Measurements from ENCODE around the gene IKBKE. TPM values are rescaled to one million over a fixed set of nuclear protein-coding genes. Genes with fewer than 3 reads are reported as not detected.

Gene IKBKE
- polyA plus RNA-seq (ENCODE audit: insufficient read length in 4 of 4), result 1 to 10 TPM; 4.8 to 5.9 (median 4.9) TPM

DNA sequence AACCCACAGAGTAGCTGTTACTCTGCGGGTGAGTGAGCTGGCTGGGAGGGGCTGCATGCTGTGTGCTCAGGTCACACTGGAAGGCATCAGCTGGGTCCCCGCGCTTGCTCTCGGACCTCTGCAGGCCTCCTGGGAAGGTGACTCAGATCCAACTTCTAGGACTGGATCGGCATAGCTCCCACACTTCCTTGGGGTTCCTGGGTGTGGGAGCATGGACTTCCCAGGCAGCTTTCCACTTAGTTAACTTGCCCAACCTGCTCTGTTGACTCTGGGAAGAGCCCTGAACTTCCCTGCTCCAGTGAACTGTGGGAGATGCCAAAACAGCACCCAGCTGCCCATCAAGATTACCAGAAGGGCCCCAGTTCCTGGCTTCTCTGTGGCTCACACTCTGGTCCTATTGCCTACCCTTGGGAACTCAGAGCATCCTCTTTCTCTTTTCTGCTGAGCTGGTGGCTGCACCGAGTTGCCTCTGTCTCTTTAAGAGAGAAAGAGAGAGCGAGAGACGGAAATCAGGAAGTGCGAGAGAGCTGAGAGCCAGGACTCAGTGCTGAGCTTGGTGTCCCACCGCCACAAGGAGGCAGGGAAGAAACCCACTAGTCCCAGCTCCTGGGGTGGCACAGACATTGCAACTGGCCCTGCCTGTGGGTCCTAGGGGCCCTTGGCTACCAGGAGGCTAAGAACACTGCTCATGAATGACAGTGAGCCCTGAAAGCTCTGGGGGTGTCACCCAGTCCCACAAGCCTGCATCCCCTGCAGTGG, at the start of gene IKBKE:
IKBKE (plus strand) TSS at position 544 of the 759 bp plus-strand sequence. CDS start 2,752 bp downstream, outside the sequence.
- DNase-seq (ENCODE audit: low read depth in 4 of 4, low spot score in 2 of 4), result no peak

GRCh38 chr1:206421616-206422340, 48.5 kb upstream of the IKBKE start:
- DNase-seq (ENCODE audit: low read depth in 4 of 4, low spot score in 2 of 4), result no peak

- no peak for DNase-seq (ENCODE audit: low read depth in 4 of 4, low spot score in 2 of 4)
These were observed 47.8 kb upstream of the IKBKE start for GRCh38 chr1:206422525-206422924.

- no peak for DNase-seq (ENCODE audit: low read depth in 4 of 4, low spot score in 2 of 4)
These were observed 43.0 kb upstream of the IKBKE start for GRCh38 chr1:206427291-206427690.

DNA sequence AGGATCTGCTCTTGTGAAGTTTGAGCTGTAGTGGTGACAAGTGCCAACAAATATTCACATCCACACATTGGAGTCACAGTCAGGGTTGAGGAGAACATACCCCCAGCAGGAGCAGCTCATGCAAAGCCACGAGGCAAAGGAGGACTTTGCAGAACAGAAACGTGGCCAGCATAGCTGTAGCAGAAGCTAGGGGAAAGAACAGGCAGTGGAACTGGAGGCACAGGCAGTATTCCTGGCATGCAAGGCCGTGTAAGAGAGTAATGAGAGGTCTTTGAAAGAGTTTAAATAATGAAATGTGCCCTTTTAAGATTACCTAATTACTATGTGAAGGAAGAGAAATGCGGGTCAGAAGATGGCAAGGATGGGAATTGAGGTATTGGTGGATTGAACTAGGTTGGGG, 40.9 kb upstream of the IKBKE start:
- DNase-seq (ENCODE audit: low read depth in 4 of 4, low spot score in 2 of 4), result no peak

GRCh38 chr1:206430031-206430983, 40.0 kb upstream of the IKBKE start:
- no peak for DNase-seq (ENCODE audit: low read depth in 4 of 4, low spot score in 2 of 4)

GRCh38 chr1:206435445-206435844, 34.8 kb upstream of the IKBKE start:
- no peak for DNase-seq (ENCODE audit: low read depth in 4 of 4, low spot score in 2 of 4)

- no peak for DNase-seq (ENCODE audit: low read depth in 4 of 4, low spot score in 2 of 4)
These were observed 31.7 kb upstream of the IKBKE start for GRCh38 chr1:206438554-206438953.

DNA sequence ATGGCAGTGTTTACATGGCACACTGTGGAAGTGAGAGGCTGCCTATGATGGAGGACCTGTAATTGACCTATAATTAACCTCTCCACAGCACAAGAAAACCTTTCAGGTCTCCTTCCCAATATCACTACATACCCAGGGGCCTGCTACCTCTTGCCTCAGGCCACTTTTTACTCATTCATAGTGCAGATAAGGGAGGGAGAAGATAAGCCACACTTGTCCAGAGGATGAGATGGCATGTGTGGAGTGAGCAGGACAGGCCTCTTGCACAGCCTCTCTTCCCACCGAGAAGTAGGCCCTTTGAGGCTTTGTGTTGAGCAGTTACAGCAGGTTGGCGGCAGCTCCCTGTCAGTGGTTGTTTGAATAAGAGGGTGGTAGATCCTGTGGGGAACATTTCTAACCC, 31.1 kb upstream of the IKBKE start:
- no peak for DNase-seq (ENCODE audit: low read depth in 4 of 4, low spot score in 2 of 4)

DNA sequence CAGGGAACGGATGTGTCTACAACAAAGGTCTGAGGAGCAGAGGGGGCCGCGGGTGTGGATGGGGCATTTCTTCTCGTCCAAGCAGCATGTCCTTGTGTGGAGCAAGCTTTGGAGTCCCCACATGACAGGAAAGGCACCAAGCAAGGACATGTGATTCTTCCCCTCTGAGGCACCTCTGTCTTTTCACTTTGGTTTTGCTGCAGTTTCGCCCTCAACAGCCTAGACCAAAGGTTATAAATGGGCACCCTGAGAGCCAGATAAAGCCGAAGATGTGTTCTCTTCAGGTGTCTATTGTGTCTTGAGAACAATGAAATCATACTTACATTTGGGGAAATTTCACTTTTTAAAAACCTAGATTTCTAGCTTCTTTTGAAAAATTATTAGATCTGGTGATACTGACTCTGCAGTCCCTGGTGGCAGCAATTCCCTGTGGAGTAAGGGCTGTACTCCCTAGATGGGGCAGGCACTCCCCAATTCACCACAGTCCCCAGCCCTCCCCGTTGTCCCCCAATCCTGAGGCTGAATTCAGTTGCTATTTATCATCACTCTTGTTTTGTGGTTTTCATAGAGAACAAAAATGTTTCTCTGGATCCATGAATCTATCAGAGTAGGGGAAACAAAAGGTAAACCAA, 28.8 kb upstream of the IKBKE start:
- no peak for DNase-seq (ENCODE audit: low read depth in 4 of 4, low spot score in 2 of 4)

- no peak for DNase-seq (ENCODE audit: low read depth in 4 of 4, low spot score in 2 of 4)
These were observed 28.2 kb upstream of the IKBKE start for GRCh38 chr1:206442101-206442500.

DNA sequence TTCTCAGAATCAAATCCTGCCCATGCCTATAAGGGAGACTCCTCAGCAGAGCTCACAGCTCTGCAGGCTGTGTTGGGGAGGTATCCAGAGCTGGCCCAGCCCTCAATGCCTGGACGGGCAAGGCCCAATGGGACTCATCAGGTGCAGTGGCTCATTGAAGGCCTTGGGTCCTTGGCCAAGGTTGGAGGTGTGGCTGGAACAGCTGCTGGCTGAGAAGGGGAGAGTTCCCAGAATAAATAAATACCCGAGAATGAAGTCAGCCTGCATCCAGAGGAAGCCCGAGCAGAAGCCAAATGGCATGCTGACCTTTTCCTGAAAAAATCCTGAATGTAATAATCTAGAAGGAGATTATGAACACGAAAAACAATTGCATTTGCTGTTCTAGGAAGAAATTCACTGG, 25.2 kb upstream of the IKBKE start:
- no peak for DNase-seq (ENCODE audit: low read depth in 4 of 4, low spot score in 2 of 4)

DNA sequence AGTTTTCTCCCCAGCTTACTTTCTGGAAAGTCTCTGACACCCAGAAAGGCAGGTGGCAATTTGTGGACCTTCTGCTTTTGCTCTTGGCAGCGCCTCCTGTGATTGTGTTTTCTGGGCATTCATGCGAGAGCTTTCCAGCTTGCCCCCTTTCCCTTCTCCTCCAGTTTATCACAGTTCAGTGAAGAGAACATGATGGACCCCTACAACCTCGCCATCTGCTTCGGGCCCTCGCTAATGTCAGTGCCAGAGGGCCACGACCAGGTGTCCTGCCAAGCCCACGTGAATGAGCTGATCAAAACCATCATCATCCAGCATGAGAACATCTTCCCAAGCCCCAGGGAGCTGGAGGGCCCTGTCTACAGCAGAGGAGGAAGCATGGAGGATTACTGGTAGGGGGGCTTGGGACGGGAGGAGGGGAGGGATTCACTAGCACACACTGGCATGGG, 24.3 kb upstream of the IKBKE start:
- no peak for DNase-seq (ENCODE audit: low read depth in 4 of 4, low spot score in 2 of 4)

- no peak for DNase-seq (ENCODE audit: low read depth in 4 of 4, low spot score in 2 of 4)
These were observed 23.4 kb upstream of the IKBKE start for GRCh38 chr1:206446688-206447421.

DNA sequence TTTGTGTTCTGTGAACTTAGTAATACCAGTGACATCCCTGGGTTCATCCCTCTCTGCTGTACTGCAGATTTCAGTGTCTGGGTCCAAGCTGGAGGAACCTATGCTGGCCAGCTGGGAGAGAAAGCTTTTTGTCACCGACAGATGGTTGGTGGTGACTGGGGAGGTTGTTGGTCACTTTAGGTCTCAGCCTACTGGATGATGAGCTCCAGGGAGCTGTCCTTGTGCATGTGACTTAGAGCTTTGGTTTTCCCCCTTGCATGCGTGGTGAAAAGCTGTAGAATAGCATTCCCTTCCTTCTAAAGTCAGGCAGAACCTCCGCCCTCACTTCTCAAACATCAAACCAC, 22.9 kb upstream of the IKBKE start:
- DNase-seq (ENCODE audit: low read depth in 4 of 4, low spot score in 2 of 4), result no peak

DNA sequence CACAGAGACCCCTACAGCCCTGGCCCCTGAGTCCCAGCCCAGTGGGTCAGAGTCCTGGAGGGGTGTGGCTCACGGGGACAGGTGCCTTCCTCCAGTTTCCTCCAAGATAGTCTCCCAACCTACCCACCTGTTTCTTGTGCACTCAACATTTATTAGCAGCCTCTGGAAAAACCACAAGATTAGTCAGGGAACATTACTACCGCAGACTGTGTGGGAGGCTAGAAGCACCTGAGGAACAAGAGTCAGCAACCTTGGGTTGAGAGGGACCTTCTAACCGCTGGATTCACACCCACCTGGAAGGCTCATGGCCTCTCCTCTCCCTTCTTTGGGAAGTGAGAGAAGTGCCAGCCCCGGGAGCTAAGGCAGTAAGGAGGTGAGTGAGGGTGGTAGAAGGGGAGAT, 22.5 kb upstream of the IKBKE start:
- DNase-seq (ENCODE audit: low read depth in 4 of 4, low spot score in 2 of 4), result no peak

- DNase-seq (ENCODE audit: low read depth in 4 of 4, low spot score in 2 of 4), result no peak
These were observed 21.8 kb upstream of the IKBKE start for GRCh38 chr1:206448471-206448870.

DNA sequence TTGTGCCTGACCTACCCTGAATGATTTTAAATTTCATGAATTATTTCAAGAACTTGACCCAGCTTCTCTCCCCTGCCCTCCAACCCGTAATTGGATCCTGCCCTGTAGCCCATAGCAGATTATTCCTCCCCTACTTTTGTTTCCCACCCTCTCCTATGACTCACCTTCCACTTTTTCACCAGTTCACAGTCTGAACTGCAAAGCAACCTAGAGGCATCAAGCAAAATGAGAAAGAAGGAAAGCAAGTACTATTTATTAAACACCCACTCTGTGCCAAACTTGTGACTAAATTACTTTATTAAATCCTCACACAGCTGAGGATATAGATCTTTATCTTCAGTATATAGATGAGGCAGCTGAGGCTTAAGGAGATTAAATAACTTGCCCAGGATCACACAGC, 20.7 kb upstream of the IKBKE start:
- DNase-seq (ENCODE audit: low read depth in 4 of 4, low spot score in 2 of 4), result no peak

DNA sequence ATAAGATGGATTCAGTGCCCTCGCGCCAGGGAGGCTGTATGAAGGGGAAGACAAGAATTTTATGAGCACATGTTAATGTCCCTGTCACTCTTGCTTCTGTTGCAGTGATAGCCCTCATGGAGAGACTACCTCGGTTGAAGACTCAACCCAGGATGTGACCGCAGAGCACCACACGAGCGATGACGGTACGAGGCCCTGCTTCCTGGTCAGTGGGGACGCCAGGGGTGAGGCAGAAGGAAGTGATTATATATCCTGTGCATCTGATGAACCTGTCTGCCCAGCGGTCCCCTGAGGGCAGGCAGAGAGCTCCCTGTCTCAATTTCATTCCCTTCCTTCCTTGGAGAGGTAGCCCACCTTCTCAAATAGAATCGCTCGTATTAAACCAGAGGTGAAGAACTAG, 20.0 kb upstream of the IKBKE start:
- no peak for DNase-seq (ENCODE audit: low read depth in 4 of 4, low spot score in 2 of 4)

DNA sequence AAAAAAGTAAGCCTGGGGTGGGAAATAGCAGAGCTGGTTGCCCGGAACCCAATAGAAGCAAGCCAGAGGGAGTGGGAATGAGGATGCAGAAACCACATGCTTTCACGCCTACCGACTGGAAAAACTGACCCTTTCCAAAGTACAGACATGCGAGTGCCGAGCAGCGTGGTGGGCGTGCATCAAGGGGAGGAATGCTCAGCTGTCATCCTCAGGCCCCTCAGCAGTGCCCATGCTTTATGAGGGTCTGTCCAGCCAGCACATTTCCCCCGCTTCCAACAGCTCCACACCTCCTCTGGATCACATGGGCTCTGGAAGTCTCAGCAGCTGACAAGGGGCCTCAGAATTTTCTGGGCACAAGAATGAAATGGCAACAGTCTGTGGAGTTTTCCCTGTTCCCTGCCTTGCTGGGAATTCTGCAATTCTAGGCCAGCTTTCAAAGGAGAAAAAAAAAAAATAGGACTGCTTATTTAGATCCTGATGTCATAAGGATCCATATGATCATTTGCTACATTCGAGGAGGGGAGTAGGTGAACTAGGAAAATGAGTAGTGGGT, 19.1 kb upstream of the IKBKE start:
- no peak for DNase-seq (ENCODE audit: low read depth in 4 of 4, low spot score in 2 of 4)
